ENCODE data around the gene FUT2.

DNA sequence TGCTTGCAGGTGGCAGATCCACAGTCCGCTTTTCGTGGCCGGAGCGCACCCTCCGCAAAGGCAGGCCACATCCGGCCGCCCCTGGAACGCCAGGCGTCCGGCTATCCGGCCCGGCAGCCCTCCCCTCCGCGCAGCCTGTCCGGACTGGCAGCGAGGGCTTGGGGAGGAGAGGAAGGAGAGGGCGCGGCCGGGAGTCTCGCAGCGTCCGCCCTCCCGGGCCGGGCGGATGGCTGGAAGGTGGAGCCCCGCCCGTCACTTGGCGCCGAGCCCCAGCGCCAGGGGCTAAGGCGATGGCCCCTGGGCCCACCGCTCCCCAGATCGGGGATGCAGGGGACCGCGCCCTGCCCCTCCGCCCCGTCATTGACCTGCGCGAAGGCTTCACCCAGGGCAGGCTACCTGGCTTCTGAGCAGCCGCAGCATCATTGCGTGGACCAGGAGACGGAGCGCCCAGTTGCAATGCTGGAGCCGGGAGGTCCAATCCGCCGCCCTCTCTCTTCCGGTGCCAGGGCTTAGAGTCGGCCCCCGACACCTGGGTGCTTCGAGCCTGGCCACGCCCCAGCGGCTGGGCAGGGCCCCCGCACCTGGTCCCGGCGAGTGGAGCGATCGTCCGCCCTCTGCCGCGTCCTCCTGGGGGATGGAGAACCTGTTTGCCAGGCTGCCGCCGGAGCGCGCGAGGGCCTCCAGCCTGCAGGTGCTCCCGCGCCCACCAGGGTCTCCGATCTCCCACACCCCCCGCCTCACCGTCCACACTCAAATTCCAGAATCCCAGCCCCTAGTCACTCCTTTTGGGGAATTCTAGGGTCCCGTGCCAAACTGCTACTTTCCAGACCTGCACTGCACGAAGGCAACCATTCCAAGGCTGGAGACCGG, 57.0 kb downstream of the FUT2 start, which contains the start of gene FUT1:
- TF ChIP-seq EZH2phosphoT487 (IDR thresholded peaks at IDR 0.05; ENCODE audit: borderline replicate concordance): no peak
- TF ChIP-seq, protein P1, sequence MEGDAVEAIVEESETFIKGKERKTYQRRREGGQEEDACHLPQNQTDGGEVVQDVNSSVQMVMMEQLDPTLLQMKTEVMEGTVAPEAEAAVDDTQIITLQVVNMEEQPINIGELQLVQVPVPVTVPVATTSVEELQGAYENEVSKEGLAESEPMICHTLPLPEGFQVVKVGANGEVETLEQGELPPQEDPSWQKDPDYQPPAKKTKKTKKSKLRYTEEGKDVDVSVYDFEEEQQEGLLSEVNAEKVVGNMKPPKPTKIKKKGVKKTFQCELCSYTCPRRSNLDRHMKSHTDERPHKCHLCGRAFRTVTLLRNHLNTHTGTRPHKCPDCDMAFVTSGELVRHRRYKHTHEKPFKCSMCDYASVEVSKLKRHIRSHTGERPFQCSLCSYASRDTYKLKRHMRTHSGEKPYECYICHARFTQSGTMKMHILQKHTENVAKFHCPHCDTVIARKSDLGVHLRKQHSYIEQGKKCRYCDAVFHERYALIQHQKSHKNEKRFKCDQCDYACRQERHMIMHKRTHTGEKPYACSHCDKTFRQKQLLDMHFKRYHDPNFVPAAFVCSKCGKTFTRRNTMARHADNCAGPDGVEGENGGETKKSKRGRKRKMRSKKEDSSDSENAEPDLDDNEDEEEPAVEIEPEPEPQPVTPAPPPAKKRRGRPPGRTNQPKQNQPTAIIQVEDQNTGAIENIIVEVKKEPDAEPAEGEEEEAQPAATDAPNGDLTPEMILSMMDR (conservative IDR thresholded peaks at IDR 0.05; ENCODE audit: low read length): no peak

Measured in Loucy (cell line).